Astrocyte of the cerebellum (primary cell): ENCODE data around the gene PODN.

Experiments
- DNase-seq: peaks from one replicate; pipeline ENCODE4 v3.0.0-alpha.2; 2011; ENCODE audit warnings: low read depth
- H3K4me3 ChIP-seq: 2 replicates; pipeline ENCODE4 v1.5.1; 2011; ENCODE audit warnings: mild to moderate bottlenecking, low read depth, low read length, moderate library complexity
- in situ Hi-C: cut with HindIII; loops from 2 replicates; pipeline ENCODE4 v1.10.0; 2017; ENCODE audit warnings: low sequenced_read_pairs
- TF ChIP-seq, protein P1 (sequence below): IDR thresholded peaks from 2 replicates; pipeline ENCODE4 v1.5.1; 2012; ENCODE audit warnings: low read length, low read depth, moderate library complexity, mild to moderate bottlenecking; ENCODE audit errors: missing control alignments

The PODN gene

DNA sequence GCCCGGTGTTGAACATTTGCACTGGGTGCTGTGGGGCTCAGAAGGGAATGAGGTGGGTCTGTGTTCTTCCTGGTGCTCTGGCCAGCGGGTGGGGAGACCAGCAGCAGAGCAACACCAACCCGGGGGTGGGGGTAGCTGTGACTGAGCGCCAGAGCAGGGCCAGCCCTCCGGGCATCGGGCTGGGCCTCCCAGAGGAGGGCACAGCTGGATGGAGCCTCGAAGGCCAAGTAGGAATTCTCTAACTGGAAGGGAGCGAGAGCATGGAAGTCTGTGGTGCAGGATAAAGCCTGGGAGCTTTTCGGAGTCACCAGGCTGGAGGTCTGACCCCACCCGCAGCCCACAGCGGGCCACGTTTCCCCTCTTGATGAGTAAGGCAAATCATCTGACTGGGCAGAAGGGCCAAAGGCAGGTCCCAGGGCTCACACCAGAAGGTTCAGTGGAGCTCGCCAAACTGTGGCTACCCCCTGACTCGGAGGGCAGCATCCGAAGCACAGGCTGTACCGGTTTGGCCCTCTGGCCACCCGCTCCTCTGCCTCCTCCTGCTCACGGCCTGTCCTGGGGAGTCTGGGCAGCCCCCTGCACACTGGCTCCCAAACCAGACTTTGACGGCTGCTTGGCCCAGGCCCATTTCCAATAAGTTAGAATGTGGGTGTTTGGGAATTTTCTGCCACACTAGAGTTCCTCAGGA lies 61.6 kb downstream of the PODN start:
- TF ChIP-seq, protein P1, sequence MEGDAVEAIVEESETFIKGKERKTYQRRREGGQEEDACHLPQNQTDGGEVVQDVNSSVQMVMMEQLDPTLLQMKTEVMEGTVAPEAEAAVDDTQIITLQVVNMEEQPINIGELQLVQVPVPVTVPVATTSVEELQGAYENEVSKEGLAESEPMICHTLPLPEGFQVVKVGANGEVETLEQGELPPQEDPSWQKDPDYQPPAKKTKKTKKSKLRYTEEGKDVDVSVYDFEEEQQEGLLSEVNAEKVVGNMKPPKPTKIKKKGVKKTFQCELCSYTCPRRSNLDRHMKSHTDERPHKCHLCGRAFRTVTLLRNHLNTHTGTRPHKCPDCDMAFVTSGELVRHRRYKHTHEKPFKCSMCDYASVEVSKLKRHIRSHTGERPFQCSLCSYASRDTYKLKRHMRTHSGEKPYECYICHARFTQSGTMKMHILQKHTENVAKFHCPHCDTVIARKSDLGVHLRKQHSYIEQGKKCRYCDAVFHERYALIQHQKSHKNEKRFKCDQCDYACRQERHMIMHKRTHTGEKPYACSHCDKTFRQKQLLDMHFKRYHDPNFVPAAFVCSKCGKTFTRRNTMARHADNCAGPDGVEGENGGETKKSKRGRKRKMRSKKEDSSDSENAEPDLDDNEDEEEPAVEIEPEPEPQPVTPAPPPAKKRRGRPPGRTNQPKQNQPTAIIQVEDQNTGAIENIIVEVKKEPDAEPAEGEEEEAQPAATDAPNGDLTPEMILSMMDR: no peak
- in situ Hi-C loops: no loop called here
- H3K4me3 ChIP-seq: no peak overlapping the region
- DNase-seq: no peak

DNA sequence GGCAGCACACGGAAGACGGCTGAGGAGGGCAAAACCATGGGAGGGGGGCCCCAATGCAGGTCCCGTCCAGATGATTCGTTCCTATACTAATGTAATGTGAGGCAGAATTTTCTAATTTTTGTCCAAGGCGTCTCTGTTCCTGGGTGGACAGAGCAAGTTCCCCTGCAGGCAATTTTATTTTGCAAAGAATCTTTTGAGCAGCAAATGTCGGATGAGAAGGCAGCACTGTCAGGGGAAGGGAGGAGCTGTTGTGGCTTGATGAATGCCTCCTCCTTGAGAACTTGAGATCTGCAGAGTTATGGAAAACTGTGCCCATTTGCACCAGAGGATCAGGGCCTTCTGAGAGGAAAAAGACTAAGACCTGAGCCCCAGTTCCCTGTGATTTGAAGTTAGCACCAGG lies 63.1 kb downstream of the PODN start:
- TF ChIP-seq, protein P1: no peak
- H3K4me3 ChIP-seq: no peak overlapping the region
- DNase-seq: no peak
- in situ Hi-C loops: no loop called here

DNA sequence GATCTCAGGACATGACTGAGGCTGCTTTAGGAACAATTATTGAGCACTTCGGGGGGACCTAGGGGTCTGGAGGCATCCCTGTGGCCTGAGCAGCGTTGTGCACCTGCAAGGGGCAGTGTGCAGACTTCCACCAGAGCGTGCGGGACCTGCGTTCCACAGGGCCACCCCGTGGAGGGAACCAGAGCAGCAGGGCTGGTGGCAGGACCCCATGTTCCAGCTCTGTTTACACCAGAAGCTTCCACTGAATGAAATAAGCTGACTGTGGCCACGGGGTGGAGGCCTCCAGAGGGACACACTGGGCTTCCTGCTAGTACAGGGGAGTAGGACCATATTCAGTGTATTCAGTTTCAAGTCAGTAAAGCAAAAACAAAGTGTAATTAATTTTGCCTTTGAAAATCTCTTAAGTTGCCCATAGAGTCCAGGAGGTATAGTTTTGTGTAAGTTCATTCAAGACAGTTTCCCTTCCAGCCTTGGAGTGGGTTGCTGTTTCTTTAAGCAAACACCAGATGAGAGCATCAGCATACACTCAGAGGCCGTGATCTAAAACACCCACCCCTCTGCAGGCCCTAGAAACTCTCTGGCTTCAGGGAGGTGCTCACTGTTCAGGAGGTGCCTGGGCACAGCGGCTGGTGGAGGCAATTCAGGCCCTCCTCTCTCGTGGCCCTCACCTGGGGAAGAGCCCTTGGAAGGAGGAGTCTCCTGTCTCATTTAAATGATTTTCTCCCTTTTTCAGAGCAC lies 63.8 kb downstream of the PODN start:
- no peak for DNase-seq
- in situ Hi-C loops: no loop called here
- TF ChIP-seq, protein P1: no peak
- no peak overlapping the region for H3K4me3 ChIP-seq

DNA sequence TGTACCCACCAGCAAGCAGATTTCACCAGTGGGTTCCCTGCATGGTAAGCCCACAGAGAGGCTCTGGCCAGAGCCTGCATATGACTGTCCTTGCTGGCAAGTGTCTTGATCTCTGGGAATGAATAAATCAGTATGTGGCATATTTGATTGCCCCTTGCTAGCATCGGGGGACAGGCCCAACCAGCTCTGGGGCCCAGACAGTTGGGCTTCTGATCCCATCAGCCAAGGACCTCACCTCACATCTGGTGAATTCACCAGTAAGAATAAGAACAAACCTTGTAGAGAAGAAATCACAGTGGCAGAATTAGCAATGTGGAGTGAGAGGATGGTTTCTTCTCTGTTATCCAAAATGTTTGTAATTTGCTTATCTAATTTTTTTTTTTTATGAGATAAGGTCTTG lies 64.5 kb downstream of the PODN start:
- no peak overlapping the region for H3K4me3 ChIP-seq
- in situ Hi-C loops: no loop called here
- TF ChIP-seq, protein P1: no peak
- DNase-seq: no peak

DNA sequence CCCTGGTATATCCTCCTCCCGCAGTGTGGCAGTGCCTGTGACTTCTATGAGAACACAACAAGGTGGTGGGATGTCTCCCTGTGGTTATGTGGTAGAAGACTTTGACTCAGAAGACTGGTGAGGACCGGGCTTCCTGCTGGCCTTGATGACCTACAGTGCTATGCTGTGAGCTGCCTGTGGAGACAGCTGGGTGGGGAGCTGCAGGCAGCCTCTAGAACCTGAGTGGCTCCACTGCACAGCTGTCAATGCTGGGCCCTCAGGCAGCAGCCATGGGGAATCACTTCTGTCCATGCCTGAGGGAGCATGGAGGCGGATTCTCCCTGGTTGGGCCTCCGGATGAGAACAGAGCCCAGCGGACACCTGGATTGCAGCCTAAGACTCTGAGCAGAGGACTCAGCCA lies 65.5 kb downstream of the PODN start:
- DNase-seq: no peak
- TF ChIP-seq, protein P1: no peak
- in situ Hi-C loops: no loop called here
- no peak overlapping the region for H3K4me3 ChIP-seq

DNA sequence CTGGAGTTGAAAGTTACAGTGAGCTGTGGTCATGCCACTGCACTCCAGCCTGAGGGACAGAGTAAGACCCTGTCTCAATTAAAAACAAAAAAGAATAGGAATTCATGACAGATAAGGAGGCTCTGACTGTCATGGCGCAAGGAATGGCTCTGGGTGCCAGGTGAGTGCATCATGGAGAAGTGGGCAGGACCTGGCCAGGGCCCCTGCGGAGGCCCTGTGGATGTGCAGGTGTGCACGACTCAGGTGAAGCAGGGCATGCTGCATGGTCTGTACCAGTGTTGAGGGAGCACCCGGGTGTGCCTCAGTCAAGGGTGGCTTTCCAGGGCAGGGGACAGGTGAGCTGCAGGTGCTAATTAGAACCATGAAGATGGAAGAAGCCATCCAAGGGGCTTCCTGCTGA lies 66.4 kb downstream of the PODN start:
- in situ Hi-C loops: no loop called here
- no peak for DNase-seq
- TF ChIP-seq, protein P1: no peak
- H3K4me3 ChIP-seq: no peak overlapping the region
